HTR-8/SVneo (cell line): ENCODE measurements around the gene TOX3.

ENCODE experiments used
- DNase-seq: peaks from one replicate; pipeline ENCODE4 v3.0.0; 2011; ENCODE audit warnings: low spot score, mixed read lengths; ENCODE audit not compliant: insufficient read length
- FAIRE-seq: peaks from 2 replicates; lab custom pipeline; 2011; peaks lifted over from hg19 to GRCh38; lab: Jason Lieb, UNC

TOX3 gene

DNA sequence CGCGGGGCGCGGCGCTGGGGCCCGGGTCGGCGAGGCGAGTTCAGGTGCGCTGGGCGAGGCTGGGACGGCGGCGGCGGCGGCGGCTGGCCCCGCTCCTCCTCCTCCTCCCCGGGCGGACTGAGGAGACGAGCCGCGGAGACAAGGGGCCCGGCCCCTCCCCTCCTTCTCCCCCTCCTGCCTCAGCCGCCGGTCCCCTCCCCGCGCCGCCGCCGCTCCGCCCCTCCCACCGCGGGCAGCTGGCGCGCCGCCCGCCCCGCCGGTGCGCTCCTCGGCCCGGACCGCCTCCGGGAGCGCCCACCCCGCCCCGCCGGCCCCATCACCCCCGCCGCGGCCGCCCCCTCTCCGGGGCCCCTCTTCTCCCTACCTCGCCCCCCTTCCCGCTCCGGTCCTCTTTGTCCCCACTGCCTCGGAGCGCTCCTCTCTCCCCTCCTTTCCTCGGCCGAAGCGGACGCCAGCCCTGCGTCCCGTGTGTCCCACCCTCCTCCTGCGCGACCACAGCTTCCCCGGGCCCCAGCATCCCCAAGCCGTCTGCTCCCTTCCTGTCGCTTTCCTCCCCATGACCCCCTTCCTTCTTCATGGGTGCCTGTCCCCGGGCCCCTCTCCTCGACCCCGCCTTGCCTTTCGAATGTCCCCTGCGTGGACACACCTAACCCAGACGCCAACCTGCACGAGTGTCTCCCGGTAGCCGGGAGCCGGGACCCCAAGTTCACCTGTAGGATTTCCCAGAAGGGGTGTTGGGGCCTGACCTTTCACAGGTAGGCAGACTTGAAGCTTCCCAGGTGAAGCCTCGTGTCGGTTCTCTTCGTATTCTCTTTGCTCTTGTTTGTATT, at the start of gene TOX3:
TOX3 (minus strand) TSS at position 140 of the 830 bp plus-strand sequence. CDS start 420 bp downstream, outside the sequence.
- DNase-seq: no peak

DNA sequence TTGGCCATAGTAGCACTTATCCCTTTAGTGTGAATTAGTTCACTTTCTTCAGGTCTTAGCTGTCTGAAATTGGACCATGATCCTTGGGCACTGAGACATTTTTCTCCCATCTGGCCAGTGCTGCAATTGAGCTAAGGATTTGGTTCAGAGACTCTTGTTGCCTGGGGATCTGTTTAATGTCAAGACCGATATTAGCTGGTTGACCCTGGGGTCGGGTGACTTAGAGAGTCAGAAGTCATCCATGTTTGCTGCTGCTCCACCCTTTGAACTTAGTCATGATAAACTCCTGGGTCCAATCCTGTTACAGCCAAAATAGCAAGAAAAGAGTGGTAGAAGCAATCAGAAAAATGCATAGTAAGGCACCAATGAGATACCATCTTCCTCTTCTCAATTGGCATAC, 45.8 kb upstream of the TOX3 start:
- no peak for FAIRE-seq
- DNase-seq: no peak

More for the DNA sequence above, at the start of gene TOX3:
- no peak for FAIRE-seq

DNA sequence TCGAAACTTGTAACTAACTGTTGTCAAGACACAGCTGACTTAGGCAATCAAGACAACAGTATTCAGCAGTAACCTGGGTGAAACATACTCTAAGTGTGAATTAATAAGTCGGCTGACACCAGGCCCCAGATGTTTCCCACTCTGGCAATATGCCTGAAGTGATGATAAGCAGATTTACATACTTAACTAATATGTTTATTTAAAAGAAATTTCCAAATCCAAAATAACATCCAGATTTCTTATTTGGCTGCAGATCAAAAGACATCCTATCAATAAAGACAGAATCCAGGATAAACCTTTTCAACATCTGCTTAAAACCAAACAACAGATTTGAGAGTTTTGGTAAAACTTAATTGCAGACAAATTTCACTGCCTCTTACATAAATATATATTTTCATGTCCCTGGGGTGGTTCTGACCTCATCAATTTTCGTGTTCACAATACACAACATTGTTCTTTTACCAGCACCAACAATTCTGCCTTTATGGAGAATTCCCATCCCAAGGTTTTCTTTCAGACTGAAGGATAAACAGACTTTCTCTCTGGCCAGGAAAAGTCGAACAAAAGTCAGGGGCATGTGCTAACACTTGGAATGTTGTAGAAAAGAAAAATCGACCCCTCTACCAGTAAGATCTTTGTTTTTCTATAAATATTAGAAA, 45.1 kb upstream of the TOX3 start:
- DNase-seq (no peak), FAIRE-seq (no peak)

DNA sequence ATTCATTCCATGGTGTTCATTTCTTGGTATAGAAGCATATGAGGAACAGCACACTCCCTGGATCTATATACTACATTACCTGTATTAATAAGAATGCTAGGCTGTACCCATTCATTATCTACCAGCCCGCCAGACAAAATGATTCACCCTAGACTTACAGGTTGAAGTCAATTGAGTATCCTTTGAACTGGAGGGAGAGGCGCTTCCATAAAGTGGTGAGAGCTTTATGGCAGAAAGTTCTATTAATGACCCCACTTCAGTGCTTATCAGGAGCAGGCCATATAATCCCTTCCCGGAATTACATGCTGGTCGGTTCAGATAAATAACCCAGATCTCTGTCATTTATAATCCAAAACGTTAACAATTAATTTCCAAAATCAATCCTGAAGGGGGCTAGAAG, 44.5 kb upstream of the TOX3 start:
- DNase-seq: no peak
- FAIRE-seq: no peak

DNA sequence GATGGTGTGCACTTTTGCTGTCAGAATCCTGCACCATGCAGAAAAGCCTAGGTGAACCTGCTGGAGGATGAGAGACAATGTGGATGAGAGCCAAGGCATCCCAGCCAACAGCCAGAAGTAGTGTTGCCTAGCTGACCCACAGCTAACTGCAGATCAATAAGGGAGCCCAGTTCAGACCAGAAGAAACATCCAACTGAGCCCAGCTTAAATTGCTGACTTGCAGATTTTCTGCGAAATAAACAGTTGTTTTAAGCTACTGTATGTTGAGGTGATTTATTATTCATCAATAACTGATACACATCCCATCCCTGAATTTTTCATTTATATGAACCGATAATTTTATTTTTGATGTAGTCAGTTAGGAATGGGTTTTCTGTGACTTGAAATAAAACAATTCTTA, 39.2 kb upstream of the TOX3 start:
- no peak for DNase-seq

DNA sequence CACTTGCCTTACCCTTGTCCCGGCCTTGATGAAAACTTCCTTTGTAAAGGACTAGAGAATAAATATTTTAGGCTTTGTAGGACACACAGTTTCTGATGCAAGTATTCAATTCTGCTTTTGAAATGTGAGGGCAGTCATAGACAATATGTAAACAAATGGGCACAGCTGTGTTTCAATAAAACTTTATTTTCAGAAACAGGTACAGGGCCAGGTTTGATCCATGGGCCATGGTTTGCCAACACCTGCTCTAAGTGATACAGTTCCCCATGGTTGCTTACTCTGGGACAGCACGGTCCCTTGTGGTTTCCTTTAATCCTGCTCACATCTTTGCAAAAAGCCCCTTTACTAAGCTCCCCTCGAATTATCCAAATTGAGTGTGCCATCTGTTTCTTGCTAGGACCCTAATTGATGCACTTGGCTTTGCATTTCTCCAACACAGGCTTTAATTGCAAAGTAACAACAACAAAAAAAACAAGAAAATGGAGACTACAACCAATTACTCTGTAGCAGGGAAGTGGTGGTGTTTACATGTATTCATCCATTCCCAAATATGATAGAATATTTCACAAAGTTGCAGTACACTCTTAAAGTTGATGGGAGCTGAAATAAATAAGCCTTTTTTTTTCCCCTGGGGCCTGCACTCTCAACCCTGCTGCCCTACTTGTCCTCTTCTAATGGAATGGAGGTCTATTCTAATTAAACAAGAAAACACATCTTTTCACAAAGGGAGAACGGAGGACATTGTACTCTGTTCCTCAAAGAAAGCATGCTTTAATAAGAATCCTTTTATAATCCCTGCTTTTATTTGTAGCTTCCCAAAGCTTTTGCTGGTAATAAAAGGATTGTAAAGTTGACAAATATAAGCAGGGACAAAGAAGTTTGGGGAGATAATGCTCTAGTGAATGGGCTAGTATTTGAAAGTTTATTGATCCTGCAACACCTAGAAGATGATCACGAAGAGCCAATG, 37.7 kb upstream of the TOX3 start:
- FAIRE-seq: no peak
- DNase-seq: no peak

More for the DNA sequence above, 39.2 kb upstream of the TOX3 start:
- no peak for FAIRE-seq

DNA sequence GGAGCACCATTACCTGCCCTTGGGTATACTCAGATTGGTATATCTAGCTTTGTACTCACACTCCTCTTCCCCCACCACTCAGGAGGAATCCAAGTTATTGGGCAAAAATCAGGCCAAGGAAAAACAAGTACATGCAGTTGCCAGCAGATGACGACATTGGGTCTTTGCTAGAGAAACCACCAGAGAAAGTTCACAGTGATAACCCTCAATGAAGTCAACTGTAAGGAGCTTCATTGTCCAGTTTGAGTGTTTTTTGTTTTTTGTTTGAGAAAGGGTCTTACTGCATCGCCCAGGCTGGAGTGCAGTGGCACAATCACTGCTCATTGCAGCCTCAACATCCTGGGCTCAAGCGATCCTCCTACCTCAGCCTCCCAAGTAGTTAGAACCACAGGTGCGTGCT, 34.6 kb upstream of the TOX3 start:
- FAIRE-seq (no peak), DNase-seq (no peak)

DNA sequence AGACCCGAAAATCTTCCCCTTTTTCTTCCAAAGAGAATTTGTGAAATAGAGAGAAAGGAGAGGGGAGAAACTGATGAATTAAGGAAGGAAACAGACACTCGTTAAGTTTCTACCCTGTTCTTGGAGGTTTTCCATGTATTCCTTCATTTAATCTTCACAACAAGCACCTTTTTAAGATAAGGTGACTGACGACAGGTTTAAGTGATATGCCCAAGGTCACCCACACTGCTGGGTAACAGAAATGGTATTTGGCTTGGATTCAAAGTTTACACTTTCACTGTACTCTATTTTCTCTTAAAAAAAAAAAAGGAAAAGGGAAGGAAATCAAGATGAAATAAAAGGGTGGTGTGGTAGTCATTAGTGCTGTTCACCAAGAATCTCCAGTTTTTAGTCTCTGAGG, 33.5 kb upstream of the TOX3 start:
- FAIRE-seq: no peak
- DNase-seq: no peak

DNA sequence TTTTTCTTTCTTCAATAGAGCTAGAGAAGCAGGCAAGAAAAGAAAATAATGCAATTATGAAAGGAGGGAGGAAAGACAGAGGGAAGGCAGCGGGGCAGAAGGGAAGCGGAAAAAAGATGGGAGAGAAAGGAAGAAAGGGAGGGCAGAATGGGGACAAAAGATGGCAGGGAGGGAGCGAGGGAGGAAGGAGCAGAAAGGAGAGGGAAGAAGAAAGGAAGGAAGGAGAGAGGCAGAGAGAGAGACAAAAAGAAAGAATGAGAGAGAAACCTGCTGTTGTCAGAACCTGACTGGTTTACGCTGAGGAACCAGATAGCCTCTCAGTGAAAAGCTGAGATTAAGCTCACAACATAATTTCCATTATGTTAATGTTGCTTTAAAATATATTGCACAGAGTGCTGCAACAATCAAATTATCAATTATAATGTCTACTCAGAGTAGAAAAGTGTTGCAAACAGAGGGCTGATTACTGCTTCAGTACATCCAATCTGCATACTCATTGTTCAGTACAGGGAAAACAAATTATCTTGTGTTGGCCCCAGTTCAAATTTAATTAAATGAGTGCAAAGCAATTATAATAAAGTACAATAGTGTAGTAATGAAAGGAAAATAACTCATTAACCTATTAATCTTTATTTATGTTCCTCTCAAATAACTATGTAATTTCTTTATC, 32.0 kb upstream of the TOX3 start:
- FAIRE-seq (no peak), DNase-seq (no peak)

DNA sequence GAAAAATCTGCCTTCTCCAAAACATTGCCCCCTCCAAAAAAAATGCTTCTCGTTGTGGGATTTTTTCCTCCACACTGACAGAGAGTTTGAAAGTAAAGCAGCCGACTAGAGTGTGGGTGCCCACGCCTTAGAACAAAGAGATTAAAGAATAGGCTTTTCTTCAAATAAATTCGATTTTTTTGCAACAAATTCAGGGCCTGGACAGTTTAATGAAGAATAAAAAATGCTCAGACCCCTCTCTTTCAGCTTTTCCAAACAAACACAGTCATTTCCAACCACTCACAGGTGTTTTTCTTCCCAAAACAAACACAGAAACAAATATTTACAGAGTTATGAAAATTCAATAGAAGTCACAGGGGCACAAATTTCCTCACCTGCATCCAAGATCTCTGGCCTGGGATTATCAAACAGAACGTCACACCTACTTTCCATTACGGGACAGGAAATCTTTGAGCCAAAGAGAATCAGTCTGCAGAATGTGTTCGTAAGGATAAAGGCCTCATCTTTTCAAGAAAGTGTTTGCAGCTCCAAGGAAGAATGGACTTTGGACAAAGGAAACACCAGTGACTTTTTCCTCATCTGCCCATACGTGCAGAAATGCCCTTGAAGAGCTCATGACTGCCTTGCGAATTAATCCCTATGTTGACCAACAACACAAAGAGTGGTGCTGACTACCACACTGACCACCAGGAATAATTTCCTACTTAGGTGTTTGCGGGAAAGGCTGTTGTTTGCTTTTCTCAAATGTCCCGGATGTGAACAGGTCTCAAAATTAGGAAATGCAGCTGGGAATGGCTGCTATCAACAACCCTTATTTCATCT, 31.3 kb upstream of the TOX3 start:
- FAIRE-seq (no peak), DNase-seq (no peak)

DNA sequence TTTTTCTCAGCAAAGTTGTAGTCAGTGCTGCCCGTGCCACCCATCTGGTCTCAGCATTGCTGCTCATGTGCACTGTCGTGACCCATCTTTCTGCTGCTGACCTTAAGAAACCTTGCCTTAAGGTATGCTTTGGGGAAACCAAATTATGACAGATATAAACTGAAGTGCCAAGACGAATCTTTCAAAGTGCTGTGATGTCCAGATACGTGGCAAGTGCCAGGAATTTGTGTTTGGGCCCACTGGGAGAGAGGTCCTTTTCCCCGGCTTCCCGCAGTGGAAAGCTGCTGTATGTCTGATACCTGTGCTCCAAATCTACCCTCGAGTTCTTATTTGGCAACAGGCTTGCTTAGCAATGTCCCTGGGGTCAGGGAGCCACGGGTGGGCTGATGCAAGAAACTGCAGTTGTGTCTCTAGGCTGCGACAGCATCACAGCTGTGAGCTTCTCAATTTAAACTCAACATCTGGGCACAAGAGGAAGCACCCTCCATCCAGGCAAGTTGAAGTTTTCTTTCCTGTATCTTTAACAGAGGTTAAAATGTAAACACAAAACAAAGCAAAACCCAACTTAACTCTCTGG, 30.3 kb upstream of the TOX3 start:
- FAIRE-seq: no peak

DNA sequence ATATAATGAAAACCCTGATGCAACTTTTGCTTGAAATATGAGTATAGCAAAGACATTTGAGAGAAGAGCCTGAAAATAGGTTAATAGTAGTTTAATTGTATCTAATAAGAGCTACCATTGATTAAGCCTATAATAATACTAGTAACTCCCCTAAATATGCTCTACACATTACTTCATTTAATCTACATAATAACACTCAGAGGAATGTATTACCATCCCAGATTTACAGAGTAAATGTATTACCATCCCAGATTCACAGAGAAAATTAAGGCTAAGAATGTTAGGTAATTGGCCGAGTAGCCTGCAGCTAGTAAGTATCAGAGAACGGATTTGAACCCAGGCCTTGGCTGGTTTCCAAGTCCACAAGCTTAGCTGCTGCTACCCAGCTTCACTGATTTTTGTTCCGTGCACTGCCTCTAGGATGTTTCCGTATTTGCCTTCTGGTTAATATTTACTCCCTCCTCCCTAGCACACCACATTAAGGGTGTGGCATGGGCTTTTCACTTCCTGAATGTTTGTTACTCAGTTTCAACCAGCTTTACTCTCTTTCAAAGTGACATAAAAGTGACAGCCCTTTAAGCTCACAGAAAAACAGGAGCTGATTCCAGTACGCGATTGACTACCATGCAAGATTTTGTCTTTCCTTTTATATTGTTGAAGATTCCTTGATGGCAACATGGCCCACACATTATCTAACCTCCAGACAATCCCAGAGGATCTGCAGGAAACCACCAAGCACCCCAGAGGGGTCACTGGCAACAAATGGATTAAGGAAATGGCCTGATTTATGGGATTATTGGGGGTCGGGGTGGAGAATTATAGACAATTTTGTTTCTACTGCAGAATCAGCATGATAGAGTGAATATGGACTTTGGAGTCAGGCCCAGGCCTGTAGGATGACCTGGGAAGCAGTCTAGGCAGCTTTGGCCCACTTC, 26.7 kb upstream of the TOX3 start:
- no peak for FAIRE-seq
- no peak for DNase-seq

More for the DNA sequence above, 30.3 kb upstream of the TOX3 start:
- DNase-seq: no peak

DNA sequence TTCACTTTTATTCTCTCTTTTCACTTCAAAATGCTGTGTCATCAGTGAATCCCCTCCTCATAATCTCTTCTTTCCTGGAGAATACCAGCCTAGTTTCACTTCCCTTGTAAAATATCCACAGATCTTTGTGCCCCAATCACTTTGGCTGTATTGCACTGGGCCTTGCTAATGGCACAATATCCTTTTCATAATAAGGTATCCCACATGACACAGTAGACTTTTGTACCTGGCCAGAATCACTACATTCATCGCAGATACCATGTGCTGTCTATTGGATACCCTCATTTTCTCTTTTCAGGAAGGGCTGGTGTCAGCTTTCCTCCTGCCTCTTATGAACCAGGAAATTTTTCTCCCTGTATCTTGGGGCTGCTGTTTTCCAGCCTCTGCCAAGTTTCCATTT, 25.7 kb upstream of the TOX3 start:
- FAIRE-seq (no peak), DNase-seq (no peak)

DNA sequence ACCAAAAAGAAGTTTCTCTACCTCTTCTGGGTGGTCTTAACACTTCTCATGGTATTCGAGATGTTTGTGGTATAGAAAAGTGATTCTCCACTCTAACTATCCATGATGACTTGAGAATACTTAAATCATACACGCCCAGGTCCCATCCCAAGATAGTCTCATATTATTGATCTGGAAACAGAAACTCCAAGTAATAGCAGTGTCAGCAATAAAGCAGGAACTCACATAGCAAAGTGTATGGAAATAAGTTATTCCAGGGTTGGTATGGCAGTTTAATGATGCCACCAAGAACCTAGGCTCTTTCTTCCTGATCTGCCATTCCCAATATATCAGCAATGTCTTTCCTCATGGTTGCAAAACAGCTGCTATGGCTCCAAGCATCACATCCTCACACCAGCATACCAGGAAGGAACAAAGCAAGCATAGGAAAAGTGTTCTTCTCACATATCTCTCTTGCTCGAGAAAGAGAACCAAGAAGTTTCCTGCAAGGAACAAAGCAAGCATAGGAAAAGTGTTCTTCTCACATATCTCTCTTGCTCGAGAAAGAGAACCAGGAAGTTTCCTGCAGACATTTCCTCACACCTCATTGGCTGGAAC, 23.6 kb upstream of the TOX3 start:
- no peak for DNase-seq
- no peak for FAIRE-seq

DNA sequence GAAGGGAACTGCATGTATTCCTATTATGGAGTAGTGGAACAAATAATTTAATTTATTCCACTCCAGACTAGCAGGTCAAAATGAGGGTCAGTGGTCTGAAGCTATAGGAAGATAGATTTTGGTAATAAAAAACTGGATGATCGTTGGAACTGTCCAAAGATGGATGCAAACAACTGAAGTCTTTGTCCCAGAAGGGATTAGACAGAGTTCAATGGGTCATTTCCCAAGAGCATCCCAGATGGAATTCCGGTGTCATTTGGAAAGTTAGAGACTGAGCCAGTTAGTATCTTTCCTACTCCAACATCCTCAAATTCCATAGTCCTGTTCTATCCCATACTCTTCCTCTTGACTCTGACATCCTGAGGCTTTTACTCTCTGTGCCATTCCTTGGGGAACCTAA, 22.8 kb upstream of the TOX3 start:
- DNase-seq (no peak), FAIRE-seq (no peak)

DNA sequence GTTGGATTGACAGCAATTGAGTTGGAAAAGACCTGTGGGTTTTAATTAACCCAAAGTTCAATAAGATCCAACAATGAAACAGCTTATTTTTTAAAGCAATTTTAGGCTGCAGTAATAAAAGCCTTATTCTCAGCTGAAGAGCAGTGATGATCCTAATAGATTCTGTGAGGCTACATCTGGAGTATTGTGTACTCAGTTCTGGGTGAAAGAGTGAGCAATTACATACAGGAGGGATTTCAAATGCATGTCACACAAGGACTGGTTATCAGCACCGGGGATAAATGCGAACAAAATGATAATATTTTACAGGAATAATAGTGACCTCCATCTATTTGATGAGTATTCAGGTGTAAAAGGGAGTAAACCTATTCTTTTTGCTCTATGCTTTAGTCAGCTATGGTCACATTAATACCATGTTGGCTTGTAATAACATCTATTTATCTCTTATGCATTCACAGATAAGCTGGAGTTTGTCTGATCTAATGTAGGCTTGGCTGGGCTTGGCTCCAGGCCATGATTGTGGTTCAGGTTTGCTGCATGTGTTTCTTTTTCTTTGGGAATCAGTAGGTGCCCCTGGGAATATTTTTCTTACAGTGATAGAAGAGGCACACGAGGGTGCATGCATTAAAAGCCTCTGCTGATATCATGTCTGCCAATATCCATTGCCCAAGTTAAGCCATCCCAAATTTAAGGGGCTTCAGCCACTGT, 22.2 kb upstream of the TOX3 start:
- DNase-seq (no peak), FAIRE-seq (no peak)

DNA sequence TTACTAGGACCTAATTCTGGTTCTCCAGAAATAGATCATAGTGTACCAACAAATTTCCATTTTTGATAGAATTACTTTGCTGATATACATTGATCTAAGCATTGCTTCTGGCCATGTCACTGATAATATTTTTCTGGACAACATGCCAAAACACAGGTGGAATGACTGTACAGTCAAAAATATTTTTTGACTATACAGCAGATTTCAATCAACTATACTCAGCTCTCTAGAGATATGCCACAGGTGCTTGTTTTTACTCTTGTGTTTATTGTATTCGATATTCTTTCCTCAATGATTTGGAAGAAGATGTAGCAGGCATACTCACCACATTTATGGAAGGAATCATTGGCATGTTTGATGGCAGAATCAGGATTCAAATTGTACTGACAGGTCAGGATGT, 21.6 kb upstream of the TOX3 start:
- no peak for FAIRE-seq
- DNase-seq: no peak
